Transverse colon (tissue), 4 donors: Measurements from ENCODE around the gene PITPNC1. TPM values are rescaled to one million over a fixed set of nuclear protein-coding genes. Genes with fewer than 3 reads are reported as not detected.

Experiments used
- DNase-seq: peaks from one replicate; pipeline ENCODE4 v3.0.0-alpha.2; 2019
- H3K27ac ChIP-seq, 4 donors: fragments of 200-600 bp; sonication (generic); 2 replicates each; pipeline ENCODE4 v1.5.1; 2016 to 2018; ENCODE audit warnings: inconsistent platforms in 4 of 4
- H3K27me3 ChIP-seq: fragments of 200-600 bp; sonication (generic); 2 replicates; pipeline ENCODE4 v1.5.1; 2017; ENCODE audit warnings: inconsistent platforms
- H3K36me3 ChIP-seq, 4 donors: fragments of 200-600 bp; sonication (generic); 2 replicates each; pipeline ENCODE4 v1.5.1; 2017 to 2019; ENCODE audit warnings: inconsistent platforms in 4 of 4
- H3K4me1 ChIP-seq, 4 donors: fragments of 200-600 bp; sonication (generic); 2 replicates each; pipeline ENCODE4 v1.5.1; 2017 to 2020; ENCODE audit warnings: inconsistent platforms in 4 of 4
- H3K4me3 ChIP-seq, 4 donors: fragments of 200-600 bp; sonication (generic); 1 replicate in 1 of 4; 2 replicates in 3 of 4; pipeline versions ENCODE4 v1.5.1 to v1.6.1; 2017 to 2019; ENCODE audit warnings: inconsistent platforms in 4 of 4
- H3K9me3 ChIP-seq, 2 donors: fragments of 200-600 bp; sonication (generic); 2 replicates each; pipeline ENCODE4 v1.5.1; 2017 to 2019; ENCODE audit warnings: inconsistent platforms in 2 of 2
- CTCF ChIP-seq, 5 experiments: fragments of 200-600 bp in 3 of 5; fragments of 450-650 bp in 2 of 5; sonication (generic) in 3 of 5; IDR thresholded peaks; 1 replicate in 2 of 5; 2 replicates in 3 of 5; pipeline ENCODE4 v1.5.1; 2016 to 2017; ENCODE audit warnings: antibody characterized with exemption in 5 of 5, inconsistent platforms in 3 of 5, mild to moderate bottlenecking in 2 of 5, moderate library complexity in 1 of 5
- EP300 ChIP-seq: sonication (generic); formaldehyde crosslinking; IDR thresholded peaks from one replicate; pipeline ENCODE4 v1.6.1; 2017; ENCODE audit warnings: antibody characterized with exemption, low read depth
- POLR2A ChIP-seq: fragments of 450-650 bp; IDR thresholded peaks from one replicate; pipeline ENCODE4 v1.6.1; 2016; ENCODE audit warnings: antibody characterized with exemption, mild to moderate bottlenecking, moderate library complexity
- POLR2AphosphoS5 ChIP-seq, 3 donors: sonication (generic); formaldehyde crosslinking; IDR thresholded peaks; one replicate each; pipeline ENCODE4 v1.6.1; 2016; ENCODE audit warnings: antibody characterized with exemption in 3 of 3
- WGBS, 2 donors: methylation state at CpG; one replicate each; pipeline ENCODE4 v1.1.5; 2018; ENCODE audit warnings: low coverage in 1 of 2; 5-methylcytosine and 5-hydroxymethylcytosine counted together
- in situ Hi-C, 4 donors: fragments of 200-750 bp; cut with MboI; loops; one replicate each; pipeline versions ENCODE4 v1.15.0 to v1.15.1; 2017; ENCODE audit warnings: low sequenced_read_pairs in 3 of 4, low pct_ligation_motif_present in 1 of 4, low pct_unique_long_range_greater_than_20kb in 1 of 4
- intact Hi-C: fragments of 100-400 bp; cut with DNase I; formaldehyde crosslinking; loops from one replicate; pipeline ENCODE4 v1.15.1; 2023; ENCODE audit warnings: low total_unique reads
- total RNA-seq, 4 donors: library from RNA; depleted of rRNA; stranded (reverse); fragments of >200 nt; gene quantifications; one replicate each; pipeline ENCODE4 v1.1.0, GENCODE V29; 2016

Gene PITPNC1
- total RNA-seq, 4 donors from 2014 or later = 1.6 to 10.3 (median 4.0) TPM

DNA sequence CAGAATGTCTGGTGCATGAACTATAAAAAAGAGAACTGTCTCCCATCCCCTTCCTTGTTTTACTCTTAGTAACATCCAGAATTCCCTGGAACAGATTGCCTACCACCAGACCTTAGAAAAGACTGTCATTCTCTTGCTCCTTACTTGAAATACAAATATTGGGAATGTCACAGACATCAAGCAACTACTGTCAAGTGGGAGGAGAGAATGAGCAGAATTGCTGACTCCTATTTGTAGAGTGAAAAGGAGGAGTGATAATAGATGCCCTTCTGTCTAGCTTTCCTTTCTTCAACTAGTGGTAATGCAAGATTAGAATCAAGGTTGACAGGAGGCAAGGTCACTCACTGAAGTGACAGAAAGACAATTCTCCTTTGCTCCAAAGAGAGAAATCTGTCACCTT lies 316.7 kb downstream of the PITPNC1 start:
- Histone ChIP-seq H3K27me3 (no peaks in the 10 kb centered on the region), H3K9me3 (no peaks in the 10 kb centered on the region), H3K27ac (no peak overlapping the region), H3K4me1 (no peaks in the 10 kb centered on the region), H3K36me3 (no peaks in the 10 kb centered on the region), H3K4me3 (no peak overlapping the region)
- intact Hi-C loops (no loop called here), in situ Hi-C loops (loop anchor here in 1 of 4 donors (25.0 kb wide), 2 partner anchors 207 to 307 kb away; partner anchors contain the start of gene PITPNC1)
- no peak for DNase-seq
- TF ChIP-seq POLR2A (no peak), EP300 (no peak)

DNA sequence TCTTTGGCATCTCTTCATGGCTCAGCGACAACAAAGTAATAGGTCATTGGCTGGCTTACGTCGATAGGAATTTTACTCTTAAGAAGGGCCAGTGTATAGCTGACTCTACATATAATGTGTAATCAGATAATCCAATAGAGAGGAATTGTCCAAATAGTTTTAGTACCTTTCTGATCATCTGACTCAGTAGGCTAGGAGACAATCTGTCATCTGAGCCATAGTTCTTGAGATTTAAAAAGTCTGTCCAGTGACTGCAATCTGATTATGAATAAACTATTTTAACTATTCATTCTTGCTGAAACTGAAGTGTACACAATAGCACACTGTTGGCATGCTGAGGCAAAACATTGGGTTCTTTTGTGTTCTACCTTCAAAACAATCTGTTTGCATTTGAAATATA lies 319.3 kb downstream of the PITPNC1 start:
- Histone ChIP-seq H3K4me3 (no peak overlapping the region), H3K27ac (no peak overlapping the region), H3K36me3 (no peaks in the 10 kb centered on the region), H3K4me1 (no peaks in the 10 kb centered on the region), H3K9me3 (no peaks in the 10 kb centered on the region), H3K27me3 (no peaks in the 10 kb centered on the region)
- in situ Hi-C loops = loop anchor here in 1 of 4 donors (25.0 kb wide), 2 partner anchors 209 to 309 kb away; partner anchors contain the start of gene PITPNC1
- intact Hi-C loops = no loop called here
- no peak for DNase-seq
- TF ChIP-seq EP300 (no peak), POLR2AphosphoS5 (IDR thresholded peaks at IDR 0.05) (no peak), POLR2A (no peak), CTCF (IDR thresholded peaks at IDR 0.05) (no peak)
- WGBS, 2 donors = 79 to 96% methylated on average over 3 of the region's 3 CpGs

- no peak overlapping the region for H3K27ac ChIP-seq
- H3K27me3 ChIP-seq = no peaks in the 10 kb centered on the region
- no peaks in the 10 kb centered on the region for H3K4me1 ChIP-seq
- no peaks in the 10 kb centered on the region for H3K36me3 ChIP-seq
- TF ChIP-seq POLR2AphosphoS5 (IDR thresholded peaks at IDR 0.05) = no peak
- TF ChIP-seq EP300 = no peak
- TF ChIP-seq POLR2A = no peak
- no peak for TF ChIP-seq CTCF (IDR thresholded peaks at IDR 0.05)
- intact Hi-C loops (no loop called here), in situ Hi-C loops (loop anchor here in 1 of 4 donors (25.0 kb wide), 2 partner anchors 210 to 310 kb away; partner anchors contain the start of gene PITPNC1)
- no peak for DNase-seq
- no peaks in the 10 kb centered on the region for H3K9me3 ChIP-seq
- no peak overlapping the region for H3K4me3 ChIP-seq
- 86 to 96% methylated on average over 4 of the region's 4 CpGs for WGBS, 2 donors
These were observed 319.9 kb downstream of the PITPNC1 start for GRCh38 chr17:67696853-67697498.

DNA sequence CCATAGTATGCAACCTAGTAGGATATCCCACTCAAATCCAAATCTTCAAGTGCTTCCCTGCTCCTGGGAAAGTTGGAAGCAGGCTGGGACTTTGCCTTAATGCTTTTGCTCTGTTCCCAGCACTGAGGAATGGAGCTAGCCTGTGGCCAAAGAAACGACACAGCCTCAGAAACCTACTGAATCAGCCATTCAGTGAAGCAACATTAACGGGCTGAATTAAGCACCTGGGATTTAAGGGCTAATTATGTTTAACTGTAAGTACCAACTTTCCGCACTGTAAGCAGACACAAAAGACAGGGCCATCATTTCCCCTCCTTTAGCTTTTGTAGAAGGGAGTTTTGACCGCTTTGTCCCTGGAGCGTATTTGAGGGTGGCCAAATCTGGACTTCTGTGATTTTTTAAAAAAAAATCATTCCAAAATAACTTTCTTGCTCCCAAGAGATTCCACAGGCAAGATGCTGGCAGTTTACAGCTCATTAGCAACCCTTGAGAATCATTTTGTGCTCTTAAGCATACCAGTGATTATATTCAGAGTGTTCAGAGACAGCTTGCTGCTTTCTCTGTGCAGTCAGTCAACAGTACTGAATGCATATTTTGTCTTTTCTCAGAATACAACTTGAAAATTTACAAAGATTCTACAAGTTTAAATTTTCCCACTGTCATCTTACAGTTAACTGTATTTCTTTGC lies 323.1 kb downstream of the PITPNC1 start:
- H3K9me3 ChIP-seq = no peaks in the 10 kb centered on the region
- H3K27me3 ChIP-seq = no peaks in the 10 kb centered on the region
- TF ChIP-seq EP300 = no peak
- TF ChIP-seq CTCF (IDR thresholded peaks at IDR 0.05) = no peak
- no peak for TF ChIP-seq POLR2AphosphoS5 (IDR thresholded peaks at IDR 0.05)
- TF ChIP-seq POLR2A = no peak
- no peak for DNase-seq
- WGBS, 2 donors = 70 to 75% methylated on average over 5 of the region's 5 CpGs
- intact Hi-C loops = no loop called here
- H3K4me1 ChIP-seq = no peaks in the 10 kb centered on the region
- in situ Hi-C loops = no loop called here
- H3K4me3 ChIP-seq = no peak overlapping the region
- no peaks in the 10 kb centered on the region for H3K36me3 ChIP-seq
- no peak overlapping the region for H3K27ac ChIP-seq
